HepG2 (cell line): ENCODE results near the gene RNLS. TPM values are rescaled to one million over a fixed set of nuclear protein-coding genes. Genes with fewer than 3 reads are reported as not detected.

Experiments used
- ATAC-seq: fragments of 200-7000 bp; cut with Tn5 transposase; 3 replicates; pipeline ENCODE4 v1.9.1; 2020; ENCODE audit warnings: mild to moderate bottlenecking, moderate library complexity
- BruUV-seq: library from RNA; stranded (reverse); fragments of 400-500 nt; replicated peaks from 2 replicates; lab custom pipeline; 2021; lab: Mats Ljungman, UMichigan
- CTCF ChIA-PET: fragments of 300-600 bp; formaldehyde crosslinking; extraction: SDS; loops from one replicate; lab custom pipeline; 2021; ENCODE audit warnings: low total read pairs, inconsistent platforms, low intra/inter-chr PET ratio; lab: Yijun Ruan, JAX
- POLR2A ChIA-PET: fragments of 350-600 bp; sonication (Branson Sonifier 250); formaldehyde crosslinking; loops from one replicate; lab custom pipeline; 2020; ENCODE audit warnings: antibody characterized with exemption, inconsistent platforms; lab: Yijun Ruan, JAX
- DNase-seq: peaks from one replicate; pipeline ENCODE4 v3.0.0-alpha.2; 2015; ENCODE audit warnings: low spot score
- FAIRE-seq: peaks from 3 replicates; lab custom pipeline; 2011; peaks lifted over from hg19 to GRCh38; lab: Jason Lieb, UNC
- H2AFZ ChIP-seq: one replicate; pipeline ENCODE4 v1.6.1; 2011; ENCODE audit warnings: low read length, inconsistent platforms
- H3K27ac ChIP-seq: fragments of 300-600 bp; 3 replicates; pipeline ENCODE4 v1.8.0; 2011; ENCODE audit warnings: mixed run types, mild to moderate bottlenecking, mixed read lengths, low read length, inconsistent platforms; ENCODE audit not compliant: insufficient read depth; ENCODE audit errors: extremely low read length
- H3K27me3 ChIP-seq, 2 experiments: fragments of 200-600 bp in 1 of 2; 2 replicates in 1 of 2; 3 replicates in 1 of 2; pipeline versions ENCODE4 v1.6.0 to v1.8.0; 2011; ENCODE audit warnings: low read length in 2 of 2, mild to moderate bottlenecking in 2 of 2, moderate library complexity in 2 of 2, inconsistent platforms in 1 of 2; ENCODE audit not compliant: insufficient read depth in 2 of 2, control insufficient read depth in 1 of 2
- H3K36me3 ChIP-seq, 2 experiments: fragments of 200-600 bp in 1 of 2; replicated peaks in 1 of 2; 2 replicates in 1 of 2; 3 replicates in 1 of 2; pipeline versions ENCODE4 v1.5.1 to v1.8.0; 2011; ENCODE audit warnings: low read length in 2 of 2, inconsistent platforms in 1 of 2; ENCODE audit not compliant: insufficient read depth in 2 of 2, control insufficient read depth in 1 of 2
- H3K4me1 ChIP-seq: 2 replicates; pipeline ENCODE4 v1.5.1; 2012; ENCODE audit warnings: low read length, inconsistent platforms; ENCODE audit not compliant: insufficient read depth
- H3K4me2 ChIP-seq: 2 replicates; pipeline ENCODE4 v1.6.0; 2011; ENCODE audit warnings: low read depth, low read length, inconsistent platforms
- H3K4me3 ChIP-seq, 3 experiments: fragments of 200-600 bp in 1 of 3; sonication (generic), shearing (Covaris generic) in 1 of 3; replicated peaks in 1 of 3; 2 replicates each; pipeline ENCODE4 v1.5.1; 2011 to 2016; ENCODE audit warnings: low read length in 3 of 3, inconsistent platforms in 2 of 3, low read depth in 2 of 3, mild to moderate bottlenecking in 2 of 3, control low read depth in 1 of 3, mixed read lengths in 1 of 3; ENCODE audit not compliant: insufficient read depth in 1 of 3
- H3K79me2 ChIP-seq: one replicate; pipeline ENCODE4 v1.6.1; 2011; ENCODE audit warnings: low read length, inconsistent platforms; ENCODE audit not compliant: insufficient read depth
- H3K9ac ChIP-seq: 2 replicates; pipeline ENCODE4 v1.6.0; 2011; ENCODE audit warnings: mild to moderate bottlenecking, low read depth, low read length, inconsistent platforms; ENCODE audit not compliant: insufficient read depth
- H3K9me3 ChIP-seq: 2 replicates; pipeline ENCODE4 v1.5.1; 2012; ENCODE audit warnings: mild to moderate bottlenecking, low read length
- H4K20me1 ChIP-seq: 2 replicates; pipeline ENCODE4 v1.6.0; 2011; ENCODE audit warnings: inconsistent platforms, mild to moderate bottlenecking, low read length, moderate library complexity; ENCODE audit not compliant: insufficient read depth
- JUN ChIP-seq: sonication (generic); formaldehyde crosslinking; IDR thresholded peaks from 2 replicates; pipeline ENCODE4 v1.4.0; 2020; ENCODE audit warnings: mild to moderate bottlenecking, missing genetic modification reagents
- KDM5A ChIP-seq: fragments of 200-600 bp; sonication (generic); IDR thresholded peaks from 2 replicates; pipeline ENCODE4 v1.7.0; 2018; ENCODE audit warnings: antibody characterized with exemption, mild to moderate bottlenecking, low read length, borderline replicate concordance
- POGZ ChIP-seq: sonication (generic); formaldehyde crosslinking; IDR thresholded peaks from 2 replicates; pipeline ENCODE4 v1.4.0; 2020; ENCODE audit warnings: mild to moderate bottlenecking, missing genetic modification reagents
- SNAPC4 ChIP-seq: sonication (generic); formaldehyde crosslinking; IDR thresholded peaks from 2 replicates; pipeline ENCODE4 v1.4.0; 2020; ENCODE audit warnings: mild to moderate bottlenecking, missing genetic modification reagents
- SP140L ChIP-seq: sonication (generic); formaldehyde crosslinking; IDR thresholded peaks from 2 replicates; pipeline ENCODE4 v1.4.0; 2020; ENCODE audit warnings: missing genetic modification reagents, borderline replicate concordance
- TFAP4 ChIP-seq: sonication (generic); IDR thresholded peaks from 2 replicates; pipeline ENCODE4 v1.6.1; 2016; ENCODE audit warnings: low read depth, borderline replicate concordance
- ZBTB44 ChIP-seq: sonication (generic); formaldehyde crosslinking; IDR thresholded peaks from 2 replicates; pipeline ENCODE4 v1.4.0; 2020; ENCODE audit warnings: missing genetic modification reagents
- ZNF224 ChIP-seq: sonication (generic); formaldehyde crosslinking; IDR thresholded peaks from 2 replicates; pipeline ENCODE4 v1.5.0; 2020; ENCODE audit warnings: mild to moderate bottlenecking, missing genetic modification reagents
- WGBS: methylation state at CpG from one replicate; pipeline ENCODE4 v1.1.6; 2017; ENCODE audit warnings: low lambda C conversion rate; 5-methylcytosine and 5-hydroxymethylcytosine counted together
- in situ Hi-C: cut with HindIII; loops from 2 replicates; pipeline ENCODE4 v1.10.0; 2017; ENCODE audit warnings: low pct_unique_long_range_greater_than_20kb; ENCODE audit not compliant: extremely low pct_ligation_motif_present
- intact Hi-C: fragments of 100-400 bp; cut with micrococcal nuclease; formaldehyde crosslinking; loops from one replicate; pipeline ENCODE4 v1.10.0; 2022; ENCODE audit not compliant: unreplicated experiment
- polyA plus RNA-seq, 8 experiments: library from polyadenylated mRNA; depleted of rRNA in 3 of 8; stranded (reverse) in 7 of 8; unstranded in 1 of 8; fragments of >200 nt; fragmentation: Illumina TruSeq in 4 of 8; extraction: Trizol in 4 of 8; gene quantifications; 2 replicates each; pipeline versions ENCODE4 v1.2.1 to v1.2.3, GENCODE V29; 2011 to 2016; ENCODE audit warnings: low read depth in 4 of 8, missing spikeins in 1 of 8, mixed read lengths in 1 of 8; ENCODE audit not compliant: insufficient read depth in 1 of 8
- total RNA-seq, 5 experiments: library from RNA; depleted of rRNA; stranded (reverse); fragments of >200 nt; fragmentation: Illumina TruSeq; extraction: Trizol; gene quantifications; 2 replicates each; pipeline ENCODE4 v1.2.3, GENCODE V29; 2016; ENCODE audit warnings: low read depth in 1 of 5
- TF ChIP-seq, protein P1 (sequence below): sonication (generic); formaldehyde crosslinking; IDR thresholded peaks from 2 replicates; pipeline ENCODE4 v1.8.0; 2022; ENCODE audit warnings: missing genetic modification reagents, low read depth, mild to moderate bottlenecking, borderline replicate concordance

The RNLS gene
- total and polyA plus RNA-seq, 2 of the 13 experiments (the other 11 are each of a cell fraction or from before 2014, with no cell fraction given) = not detected

DNA sequence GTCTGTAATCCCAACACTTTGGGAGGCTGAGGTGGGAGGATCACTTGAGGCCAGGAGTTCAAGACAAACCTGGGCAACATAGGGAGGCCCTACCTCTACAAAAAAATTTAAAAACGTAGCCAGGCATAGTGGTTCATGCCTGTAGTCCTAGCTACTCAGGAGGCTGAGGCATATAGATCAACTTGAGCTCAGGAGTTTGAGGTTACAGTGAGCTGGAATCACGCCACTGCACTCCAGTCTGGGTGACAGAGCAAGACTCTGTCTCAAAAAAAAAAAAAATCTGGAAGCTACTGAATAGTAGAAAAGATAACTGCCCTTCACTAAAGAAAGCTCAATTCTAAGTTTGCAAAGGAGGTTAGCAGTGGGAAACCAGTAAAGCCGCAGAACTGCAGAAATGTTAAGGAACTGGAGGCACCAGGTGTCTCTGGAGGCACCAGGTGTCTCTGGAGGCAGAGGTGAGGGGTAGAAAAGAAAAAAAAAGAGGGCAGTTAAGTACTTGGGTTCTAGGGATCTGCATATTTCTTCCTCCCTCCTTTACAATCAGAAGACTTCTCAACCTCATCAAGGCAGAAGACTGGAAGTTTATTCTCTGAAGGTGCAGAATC, 56.5 kb downstream of the RNLS start:
- H2AFZ ChIP-seq = no peak overlapping the region
- no peak overlapping the region for H3K9ac ChIP-seq
- no peaks in the 10 kb centered on the region for H3K79me2 ChIP-seq
- CTCF ChIA-PET = no interaction called here
- H3K27ac ChIP-seq = no peak overlapping the region
- ATAC-seq (no peak), FAIRE-seq (no peak), DNase-seq (no peak)
- WGBS = 5% methylated on average over 3 of the region's 3 CpGs
- H3K4me2 ChIP-seq = no peak overlapping the region
- in situ Hi-C loops (no loop called here), intact Hi-C loops (no loop called here)
- no peaks in the 10 kb centered on the region for H4K20me1 ChIP-seq
- POLR2A ChIA-PET = no interaction called here
- TF ChIP-seq POGZ (CRISPR knock-in tag) = no peak
- no peak for TF ChIP-seq ZBTB44 (CRISPR knock-in tag)
- no peak for TF ChIP-seq SP140L
- no peak for TF ChIP-seq TFAP4
- no peak for TF ChIP-seq KDM5A
- TF ChIP-seq ZNF224 (CRISPR knock-in tag) = no peak
- no peak for TF ChIP-seq JUN (CRISPR knock-in tag)
- no peak for TF ChIP-seq SNAPC4 (CRISPR knock-in tag)
- TF ChIP-seq, protein P1, sequence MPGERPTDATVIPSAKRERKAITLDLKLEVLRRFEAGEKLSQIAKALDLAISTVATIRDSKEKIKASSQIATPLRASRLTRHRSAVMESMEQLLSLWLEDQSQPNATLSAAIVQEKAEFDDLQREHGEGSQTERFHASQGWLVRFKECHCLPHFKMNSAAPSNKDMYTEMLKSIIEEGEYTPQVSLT (CRISPR knock-in tag) = no peak
- H3K4me3 ChIP-seq = no peak overlapping the region
- no TSS peak for BruUV-seq
- no peaks in the 10 kb centered on the region; a peak in 1 of 5 replicates for H3K27me3 ChIP-seq
- H3K4me1 ChIP-seq = no peaks in the 10 kb centered on the region
- no peaks in the 10 kb centered on the region for H3K36me3 ChIP-seq
- H3K9me3 ChIP-seq = no peaks in the 10 kb centered on the region
